LNCAP (cell line): ENCODE data around the gene TNS3.

Experiments used
- CTCF ChIP-seq: fragments of 450-650 bp; IDR thresholded peaks from 2 replicates; pipeline ENCODE4 v1.5.1; 2017; ENCODE audit warnings: mild to moderate bottlenecking

TNS3 gene

GRCh38 chr7:47581804-47582763 is at the start of gene TNS3:
TSS of gene TNS3 (minus strand) at chr7:47582111. CDS start at chr7:47439636, 142,475 bp downstream.
- no peak for TF ChIP-seq CTCF

- no peak for TF ChIP-seq CTCF
Observed at GRCh38 chr7:47631711-47632110, 49.8 kb upstream of the TNS3 start.

- TF ChIP-seq CTCF, result no peak
Observed at GRCh38 chr7:47627580-47628283, 45.8 kb upstream of the TNS3 start.

GRCh38 chr7:47625861-47626715 is 44.2 kb upstream of the TNS3 start:
- TF ChIP-seq CTCF, result no peak

- no peak for TF ChIP-seq CTCF
Observed at GRCh38 chr7:47624689-47625088, 42.8 kb upstream of the TNS3 start.

GRCh38 chr7:47622946-47623640 is 41.2 kb upstream of the TNS3 start:
- TF ChIP-seq CTCF, result no peak

- TF ChIP-seq CTCF, result no peak
Observed at GRCh38 chr7:47622586-47622945, 40.7 kb upstream of the TNS3 start.
